HG03460 (cell line): ENCODE measurements around the gene APBB2.

ENCODE experiments used
- ATAC-seq: cut with Tn5 transposase; IDR thresholded peaks from one replicate; pipeline ENCODE4 v1.9.1; 2021; ENCODE audit not compliant: unreplicated experiment

The APBB2 gene

DNA sequence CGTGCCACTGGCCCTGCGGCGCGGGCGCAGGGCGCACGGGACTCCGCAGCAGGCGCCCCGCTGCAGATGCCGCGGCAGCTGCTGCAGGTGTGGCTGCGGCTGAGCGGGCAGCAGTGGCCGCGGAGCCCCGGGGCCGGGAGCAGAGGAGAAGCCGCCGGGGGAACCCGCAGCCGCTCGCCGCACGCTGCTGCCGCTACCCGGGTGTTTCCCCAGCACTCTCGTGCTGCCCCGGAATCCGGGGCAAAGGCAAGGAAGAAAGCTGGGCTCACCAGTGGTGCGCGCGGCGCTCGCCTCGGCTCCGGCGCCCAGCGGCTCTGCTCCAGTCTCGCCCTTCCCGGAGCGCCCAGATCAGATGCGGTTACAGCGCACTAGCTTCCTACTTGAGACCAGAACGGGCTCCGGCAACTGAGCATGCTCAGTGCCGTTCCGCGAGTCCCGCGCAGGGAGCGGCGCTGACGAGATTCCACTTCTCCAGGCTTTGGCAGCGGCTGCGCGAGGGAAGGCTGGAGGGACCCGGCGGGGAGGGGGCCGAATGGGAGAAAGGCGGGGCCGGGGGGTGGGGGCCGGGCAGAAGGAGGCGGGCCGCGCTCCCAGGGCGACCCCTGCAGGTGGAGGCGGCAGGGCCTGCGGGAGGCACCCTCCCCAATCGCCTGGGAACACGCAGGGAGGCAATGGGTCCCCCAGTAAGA, at the start of gene APBB2:
APBB2 (minus strand) TSS at position 407 of the 689 bp plus-strand sequence. CDS start 181,288 bp downstream, outside the sequence.
- ATAC-seq = peak; percentile 60

DNA sequence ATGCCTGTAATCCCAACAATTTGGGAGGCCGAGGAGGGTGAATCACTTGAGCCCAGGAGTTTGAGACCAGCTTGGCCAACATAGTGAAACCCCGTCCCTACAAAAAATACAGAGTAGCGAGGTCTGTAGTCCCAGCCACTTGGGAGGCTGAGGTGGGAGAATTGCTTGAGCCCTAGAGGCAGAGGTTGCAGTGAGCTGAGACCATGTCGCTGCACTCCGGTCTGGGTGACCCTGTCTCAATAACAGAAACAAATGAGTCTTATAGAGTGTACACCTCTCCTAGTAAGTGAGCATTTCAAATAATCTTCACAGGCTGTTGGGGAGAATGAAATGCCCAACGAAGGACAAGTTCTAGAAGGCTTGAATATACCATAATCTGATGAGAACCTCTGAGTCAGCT, 47.9 kb upstream of the APBB2 start:
- no peak for ATAC-seq

DNA sequence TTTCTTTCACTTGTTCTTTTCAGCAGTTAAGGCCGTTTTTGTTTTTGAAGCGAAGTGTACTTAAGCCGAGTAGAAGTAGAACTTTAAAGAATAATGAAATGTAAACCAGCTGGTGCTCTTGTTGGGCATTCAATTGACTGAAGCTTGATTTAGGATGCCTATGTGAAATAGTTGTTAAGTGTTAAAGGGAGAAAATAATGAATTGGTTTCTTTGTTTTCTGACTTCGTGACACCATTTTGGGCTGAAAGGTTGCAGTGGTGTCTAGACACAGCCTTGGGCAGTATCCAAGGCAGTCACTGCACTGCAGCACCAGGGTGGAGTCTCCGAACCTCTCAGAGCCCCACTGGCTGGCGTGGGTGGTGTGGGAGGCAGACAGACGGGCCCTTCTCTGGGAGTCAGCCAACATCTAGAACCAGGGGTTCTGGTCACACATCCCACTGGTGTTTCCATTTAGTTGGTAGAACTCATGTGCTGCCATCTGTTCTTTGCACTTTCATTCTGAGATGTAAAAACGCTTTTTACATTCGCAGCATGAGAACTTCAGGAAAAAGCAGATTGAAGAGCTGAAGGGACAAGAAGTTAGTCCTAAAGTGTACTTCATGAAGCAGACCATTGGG, 45.9 kb upstream of the APBB2 start:
- ATAC-seq = no peak

DNA sequence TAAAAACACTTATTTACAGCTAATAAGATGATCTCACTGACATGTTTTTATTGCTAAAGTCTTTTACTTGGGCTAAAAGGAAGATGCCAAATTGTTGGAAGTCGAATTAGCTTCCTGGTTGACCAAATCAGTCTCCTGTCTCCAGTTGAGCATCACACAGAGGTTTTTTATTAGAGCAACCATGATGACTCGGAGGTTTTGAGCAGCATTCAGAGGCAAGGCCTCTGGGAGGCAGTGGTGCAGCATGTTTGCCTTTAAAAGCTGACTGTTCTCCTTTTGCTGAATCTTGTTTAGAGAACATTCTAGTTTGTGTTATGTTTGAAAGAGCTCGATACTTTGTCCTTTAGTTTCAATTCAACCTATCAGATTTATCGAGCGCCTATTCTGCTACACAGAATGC, 44.4 kb upstream of the APBB2 start:
- no peak for ATAC-seq

DNA sequence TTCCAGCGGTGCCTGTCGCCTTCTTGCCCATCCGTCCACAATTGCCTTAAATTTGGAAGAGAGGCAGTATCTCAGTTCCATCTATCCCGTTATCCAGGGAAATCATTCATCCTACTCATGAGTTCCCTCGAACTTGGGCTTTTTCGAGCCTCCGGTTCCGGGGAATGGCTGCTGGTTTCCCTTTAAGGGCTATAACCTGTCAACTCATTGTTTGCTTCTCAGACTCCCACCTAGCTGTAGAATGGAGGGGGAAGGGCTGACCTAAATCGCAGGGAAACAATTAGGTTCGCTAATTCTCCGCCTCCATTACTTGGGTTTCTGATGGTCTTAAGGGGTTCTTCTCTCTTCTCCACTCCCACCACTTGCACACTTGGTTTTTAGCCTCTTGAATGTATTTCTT, 43.6 kb upstream of the APBB2 start:
- no peak for ATAC-seq

DNA sequence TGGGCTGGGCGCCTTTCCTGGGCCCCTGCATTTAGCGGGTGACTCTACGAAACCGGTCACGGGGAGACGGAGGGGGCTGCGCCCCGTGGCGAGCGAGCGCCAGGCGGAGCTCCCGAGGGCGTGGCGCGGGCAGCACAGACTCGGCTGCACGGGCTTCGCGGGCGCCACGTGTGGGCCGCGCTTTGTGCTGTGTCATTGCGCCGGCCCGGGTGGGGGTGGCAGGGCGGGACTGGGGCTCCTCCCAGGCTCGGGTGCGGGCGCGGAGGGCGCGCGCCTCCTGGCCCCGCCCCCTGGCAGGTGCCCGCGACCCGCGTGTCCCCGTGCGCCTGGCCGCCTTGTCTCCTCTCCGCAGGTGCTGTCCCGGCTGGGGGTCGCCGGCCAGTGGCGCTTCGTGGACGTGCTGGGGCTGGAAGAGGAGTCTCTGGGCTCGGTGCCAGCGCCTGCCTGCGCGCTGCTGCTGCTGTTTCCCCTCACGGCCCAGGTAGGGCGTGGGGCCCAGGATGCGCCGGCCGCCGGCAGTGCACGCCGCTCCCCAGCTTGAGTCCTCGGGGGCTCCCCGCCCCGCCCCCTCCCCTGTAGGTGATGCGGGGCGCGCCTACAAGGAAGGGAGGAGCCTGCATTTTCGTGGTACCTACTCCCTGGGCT, 43.0 kb upstream of the APBB2 start:
- peak; percentile 45 for ATAC-seq

DNA sequence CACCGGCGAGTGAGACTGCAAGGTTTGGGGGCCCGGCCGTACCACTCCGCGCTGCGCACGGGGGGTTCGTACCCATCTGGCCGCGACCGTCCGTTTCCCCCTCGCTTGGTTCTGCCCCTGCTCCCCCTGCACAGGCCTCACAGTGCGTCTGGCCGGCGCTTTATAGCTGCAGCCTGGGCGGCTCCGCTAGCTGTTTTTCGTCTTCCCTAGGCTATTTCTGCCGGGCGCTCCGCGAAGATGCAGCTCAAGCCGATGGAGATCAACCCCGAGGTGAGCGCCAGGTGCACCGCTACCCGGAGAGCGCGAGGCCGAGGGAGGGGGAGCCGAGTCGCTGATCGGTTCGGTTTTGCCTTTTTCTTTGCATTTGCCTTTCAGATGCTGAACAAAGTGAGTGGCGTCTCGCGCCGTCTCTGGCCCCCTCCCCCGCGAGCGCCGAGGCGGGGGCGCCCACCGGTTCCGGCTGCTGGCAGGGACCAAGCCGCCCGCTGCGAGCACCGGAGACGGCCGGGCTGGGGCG, 42.5 kb upstream of the APBB2 start, which contains the start of gene UCHL1:
UCHL1 (plus strand) TSS at position 189 of the 517 bp plus-strand sequence; CDS start at position 238, 49 bp downstream.
- ATAC-seq = peak; percentile 53

DNA sequence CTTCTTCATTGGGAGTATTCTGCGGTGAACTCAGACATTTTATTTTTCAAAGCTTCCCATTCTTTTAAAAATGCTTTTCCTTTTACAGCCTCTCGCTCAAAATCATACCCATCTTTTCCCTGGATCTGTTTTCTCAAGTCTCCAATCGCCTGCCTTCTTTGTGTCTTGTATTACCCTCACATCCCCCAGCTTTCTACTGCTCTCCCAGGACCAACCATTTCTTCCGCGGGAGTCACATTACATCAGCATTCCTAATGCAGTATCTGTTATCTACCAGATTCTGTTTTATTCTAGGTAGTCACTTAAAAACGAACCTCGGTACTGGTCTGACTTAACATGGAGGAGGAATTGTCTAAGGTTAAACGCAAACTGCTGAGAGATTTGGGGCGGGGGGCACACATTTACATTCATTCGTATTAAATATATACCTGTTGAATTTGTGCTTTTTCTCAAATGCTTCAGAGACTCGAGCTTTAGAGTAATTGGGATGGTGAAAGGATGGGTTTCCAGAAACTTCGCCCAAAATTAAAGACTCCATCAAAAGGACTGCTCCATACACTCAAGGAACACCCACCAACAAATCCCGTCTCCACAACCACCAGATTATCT, 41.9 kb upstream of the APBB2 start:
- ATAC-seq = no peak

DNA sequence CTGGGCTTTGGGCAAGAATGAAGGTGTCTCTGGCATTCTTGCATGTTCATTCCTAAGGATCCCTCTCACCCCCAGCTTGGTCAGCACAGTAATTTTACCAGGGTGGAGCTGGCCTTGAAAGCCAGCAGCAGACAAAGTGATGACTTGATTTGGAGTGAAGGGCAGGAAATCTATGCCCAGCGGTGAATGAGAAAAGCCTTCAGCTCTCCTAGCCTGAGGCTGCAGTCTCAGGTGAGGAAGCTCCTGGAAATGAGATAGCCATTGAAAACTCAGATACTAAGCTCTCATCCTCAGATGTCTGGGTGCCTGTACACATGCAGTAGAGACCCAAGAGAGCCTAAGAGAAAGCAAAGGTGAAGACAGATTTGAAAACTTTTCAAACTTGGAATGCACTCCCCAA, 31.6 kb upstream of the APBB2 start:
- ATAC-seq = no peak

DNA sequence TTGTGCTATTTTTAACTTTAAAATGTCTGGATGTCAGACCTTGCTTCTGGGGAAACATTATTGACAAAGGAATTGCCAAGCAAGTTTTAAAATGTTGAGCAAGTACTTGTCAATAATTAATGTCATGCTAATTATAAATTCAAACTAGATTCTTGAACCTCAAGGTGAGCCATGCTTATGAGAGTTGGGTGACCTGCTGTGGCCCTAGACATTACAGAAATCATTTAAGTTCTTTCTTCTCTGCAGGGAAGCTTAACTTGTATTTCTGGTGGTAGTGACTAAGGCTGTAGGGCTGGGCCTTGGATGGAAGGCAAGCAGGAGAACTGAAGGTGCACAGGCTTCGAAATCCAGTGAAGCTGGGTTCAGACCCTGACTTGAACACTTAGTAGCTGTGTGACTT, 27.6 kb upstream of the APBB2 start:
- no peak for ATAC-seq

DNA sequence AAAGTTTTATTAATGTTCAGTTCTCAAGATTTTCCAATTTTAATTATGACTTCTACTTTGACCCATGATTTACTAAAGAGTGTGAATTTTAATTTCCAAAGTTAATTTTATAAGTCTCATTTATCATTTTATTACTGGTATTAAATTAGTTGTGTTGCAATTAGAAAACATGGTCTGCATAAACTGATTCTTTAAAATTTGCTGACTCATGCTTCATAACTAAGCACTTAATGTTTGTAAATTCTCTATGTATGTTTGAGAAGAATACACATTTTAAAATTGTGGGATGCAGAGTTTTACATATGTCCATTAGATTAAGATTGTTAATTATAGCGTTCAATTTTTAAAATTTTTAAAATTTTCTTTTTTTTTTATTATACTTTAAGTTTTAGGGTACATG, 22.2 kb upstream of the APBB2 start:
- no peak for ATAC-seq

DNA sequence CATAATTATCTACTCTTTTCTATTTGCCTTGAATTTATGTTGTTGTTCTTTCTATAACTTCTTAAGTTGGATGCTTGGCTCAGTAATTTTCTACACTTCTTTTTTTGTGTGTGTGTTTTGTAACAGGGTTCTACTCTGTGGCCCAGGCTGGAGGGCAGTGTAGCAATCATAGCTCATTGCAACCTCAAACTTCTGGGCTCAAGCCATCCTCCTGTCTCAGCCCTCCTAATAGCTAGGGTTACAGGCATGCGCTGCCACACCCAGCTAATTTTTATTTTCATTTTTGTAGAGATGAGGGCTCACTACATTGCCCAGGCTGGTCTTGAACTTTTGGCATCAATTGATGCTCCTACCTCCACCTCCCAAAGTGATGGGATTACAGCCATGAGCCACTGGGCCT, 21.7 kb upstream of the APBB2 start:
- ATAC-seq = no peak

DNA sequence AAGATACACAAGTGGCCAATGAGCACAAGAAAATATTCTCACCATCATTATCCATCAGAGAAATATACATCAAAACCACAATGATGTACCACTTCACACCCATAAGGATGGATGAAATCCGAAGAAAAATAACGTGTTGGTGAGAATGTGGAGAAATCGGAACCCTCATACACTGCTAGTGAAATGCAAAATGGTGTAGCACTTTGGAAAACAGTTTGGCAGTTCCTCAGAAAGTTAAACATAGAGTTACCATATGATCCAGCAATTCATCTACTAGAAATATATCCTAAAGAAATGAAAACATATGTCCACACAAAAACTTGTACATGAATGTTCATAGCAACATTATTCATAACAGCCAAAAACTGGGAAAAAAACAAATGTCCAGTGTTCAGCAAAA, 18.5 kb upstream of the APBB2 start:
- no peak for ATAC-seq

DNA sequence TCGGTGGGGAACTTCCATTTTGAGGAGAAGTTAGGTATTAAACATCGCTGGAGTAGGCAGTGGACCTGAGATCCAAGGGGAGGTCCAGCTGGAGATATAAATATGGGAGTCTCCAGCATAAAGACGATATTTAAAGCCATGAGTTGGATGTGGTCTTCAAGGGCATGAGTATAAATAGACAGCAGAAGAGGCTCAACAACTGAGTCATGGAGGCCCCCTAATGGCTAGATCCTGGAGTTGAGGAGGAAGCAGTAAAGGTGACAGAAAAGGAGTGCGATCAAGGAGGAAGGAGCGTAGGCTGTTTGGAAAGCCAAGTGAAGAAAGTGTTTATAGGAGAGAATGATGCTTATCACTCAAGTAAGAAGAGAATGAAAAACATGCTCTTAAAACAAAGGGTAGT, 18.1 kb upstream of the APBB2 start:
- no peak for ATAC-seq

DNA sequence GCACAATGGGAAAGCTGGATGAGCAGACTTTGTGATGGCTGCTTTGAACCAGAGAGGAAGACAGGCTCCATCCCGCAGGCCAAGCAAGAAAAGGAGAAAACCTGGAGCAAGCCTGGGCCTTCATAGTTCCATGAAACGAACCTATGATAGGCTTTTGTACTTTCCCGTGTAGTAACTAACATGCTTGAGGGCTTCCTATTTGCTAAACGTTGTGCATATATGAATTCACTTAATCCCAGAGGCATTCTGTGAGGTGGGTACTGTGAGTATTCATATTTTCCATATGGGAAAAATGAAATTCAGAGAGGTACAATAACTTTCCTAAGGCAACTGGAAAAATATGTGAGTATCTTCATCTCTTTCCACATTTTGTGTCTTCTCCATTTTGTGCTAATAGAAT, 13.6 kb upstream of the APBB2 start:
- no peak for ATAC-seq

DNA sequence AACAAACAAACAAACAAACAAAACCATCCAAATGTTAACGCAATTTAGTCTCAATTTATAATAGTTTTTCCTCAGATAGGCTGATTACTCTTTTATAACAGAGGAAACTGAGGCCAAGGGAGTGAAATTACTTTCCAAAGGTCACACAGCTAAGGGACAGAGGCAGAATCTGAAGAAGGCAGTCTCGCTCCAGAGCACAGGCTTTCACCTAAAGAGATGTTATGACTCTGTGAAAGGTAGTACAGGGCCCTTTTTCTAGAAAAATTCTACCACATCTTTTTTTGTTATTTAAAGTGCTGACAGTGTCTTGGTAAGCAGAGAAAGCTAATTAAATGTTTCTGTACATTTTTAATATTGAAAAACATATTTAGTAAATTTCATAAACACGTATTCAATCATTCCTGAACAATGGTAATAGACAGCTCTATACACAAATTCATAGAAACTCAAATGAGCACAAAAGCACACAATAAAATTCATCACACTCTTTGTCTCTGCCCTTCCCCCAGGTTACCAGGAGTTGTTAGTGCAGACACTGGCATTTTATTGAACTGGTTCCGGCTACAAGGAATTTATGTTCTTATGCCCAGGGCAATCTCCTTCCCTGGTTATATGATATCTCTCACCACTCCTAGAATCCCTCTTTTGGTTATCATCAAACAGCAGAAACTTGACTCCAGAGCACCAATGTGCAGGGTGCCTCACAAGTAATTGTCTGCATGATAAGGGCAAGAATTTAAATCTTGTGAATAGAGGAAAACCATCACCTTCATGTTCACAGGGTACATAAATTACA, 7.7 kb upstream of the APBB2 start:
- no peak for ATAC-seq

DNA sequence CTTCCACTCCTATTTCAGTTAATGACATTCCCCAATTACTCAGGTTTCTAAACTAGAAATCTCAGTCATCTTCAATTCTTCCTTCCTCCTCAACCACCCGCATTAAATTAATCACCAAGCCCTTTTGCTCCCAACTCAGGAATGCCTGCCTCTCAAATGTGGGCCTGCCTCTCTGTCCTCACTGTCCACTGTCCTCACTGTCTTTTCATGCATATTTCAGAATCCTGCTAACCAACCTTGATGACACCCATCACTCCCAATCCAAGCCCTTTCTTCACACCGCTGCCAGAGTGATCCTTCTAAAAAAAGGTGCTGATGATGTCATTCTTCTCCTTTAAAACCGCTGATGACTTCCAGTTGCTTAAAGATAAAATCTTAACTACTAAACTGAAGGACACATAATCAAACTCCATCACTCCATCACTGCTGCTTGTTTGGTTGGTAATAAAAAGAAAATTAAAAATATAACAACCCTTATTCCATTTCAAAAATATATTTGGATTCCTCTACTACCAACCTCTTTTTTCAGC, 5.1 kb upstream of the APBB2 start:
- no peak for ATAC-seq

DNA sequence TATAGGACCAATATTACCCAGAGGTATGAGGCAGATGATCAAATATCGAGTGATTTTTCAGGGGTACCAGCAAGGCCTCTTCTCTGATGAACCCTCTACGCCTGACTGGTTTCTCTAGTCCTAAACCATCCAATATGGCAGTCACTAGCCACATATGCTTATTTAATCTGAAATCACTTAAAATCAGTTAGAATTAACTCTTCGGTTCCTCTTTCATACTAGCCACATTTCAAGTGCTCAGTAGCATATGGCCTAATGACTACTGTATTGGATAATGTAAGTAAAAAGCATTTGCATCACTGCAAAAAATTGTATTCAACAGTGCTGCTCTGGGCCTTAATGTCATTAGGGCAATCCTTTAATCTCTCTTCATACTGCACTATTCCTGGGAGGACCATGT, 4.4 kb upstream of the APBB2 start:
- no peak for ATAC-seq

DNA sequence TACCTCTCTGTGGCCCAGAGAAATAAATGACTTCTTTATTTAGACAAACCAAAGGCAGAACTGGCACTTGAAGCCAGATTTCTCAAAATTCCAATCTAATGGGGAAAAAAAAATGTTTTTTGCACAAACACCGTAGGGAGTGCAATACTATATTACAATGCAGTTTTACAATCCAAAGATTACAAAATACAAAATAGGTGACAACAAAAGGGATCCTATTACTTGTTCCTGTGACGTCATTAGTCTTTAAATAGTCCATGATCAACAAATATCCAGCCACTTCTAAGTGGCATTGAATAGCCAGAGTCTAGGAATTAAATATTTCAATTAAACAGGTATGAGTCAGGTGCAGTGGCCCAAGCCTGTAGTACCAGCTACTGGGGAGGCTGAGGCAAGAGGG, 3.0 kb upstream of the APBB2 start:
- no peak for ATAC-seq

DNA sequence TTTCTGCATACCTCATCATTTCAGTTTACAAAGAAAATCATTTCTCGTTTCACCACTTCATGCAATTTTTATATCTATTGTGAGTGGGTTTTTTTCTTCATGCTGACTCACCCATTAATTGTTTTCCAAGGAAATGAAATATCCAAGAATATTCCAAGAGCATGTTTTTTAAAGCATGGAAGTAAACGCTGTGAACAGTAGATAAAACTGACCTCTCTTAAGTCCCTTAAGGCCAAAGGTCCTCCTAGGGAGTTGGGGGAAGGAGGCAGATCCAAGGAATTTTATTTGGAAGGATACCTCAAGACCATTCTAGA, 2.6 kb upstream of the APBB2 start:
- no peak for ATAC-seq
